CD4-positive, alpha-beta T cell treated with Interleukin-17A for 4 hours (primary cell): ENCODE results near the gene GALNT14.
"Not testable (repeated sequence)": the region's sequence is repeated elsewhere in the genome, so short reads cannot be mapped to it uniquely, and the experiment has no call there.

Experiments used
- DNase-seq: peaks from one replicate; pipeline ENCODE4 v3.0.0-alpha.2; 2020; ENCODE audit warnings: mixed read lengths

GALNT14 gene, protein sequence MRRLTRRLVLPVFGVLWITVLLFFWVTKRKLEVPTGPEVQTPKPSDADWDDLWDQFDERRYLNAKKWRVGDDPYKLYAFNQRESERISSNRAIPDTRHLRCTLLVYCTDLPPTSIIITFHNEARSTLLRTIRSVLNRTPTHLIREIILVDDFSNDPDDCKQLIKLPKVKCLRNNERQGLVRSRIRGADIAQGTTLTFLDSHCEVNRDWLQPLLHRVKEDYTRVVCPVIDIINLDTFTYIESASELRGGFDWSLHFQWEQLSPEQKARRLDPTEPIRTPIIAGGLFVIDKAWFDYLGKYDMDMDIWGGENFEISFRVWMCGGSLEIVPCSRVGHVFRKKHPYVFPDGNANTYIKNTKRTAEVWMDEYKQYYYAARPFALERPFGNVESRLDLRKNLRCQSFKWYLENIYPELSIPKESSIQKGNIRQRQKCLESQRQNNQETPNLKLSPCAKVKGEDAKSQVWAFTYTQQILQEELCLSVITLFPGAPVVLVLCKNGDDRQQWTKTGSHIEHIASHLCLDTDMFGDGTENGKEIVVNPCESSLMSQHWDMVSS

DNA sequence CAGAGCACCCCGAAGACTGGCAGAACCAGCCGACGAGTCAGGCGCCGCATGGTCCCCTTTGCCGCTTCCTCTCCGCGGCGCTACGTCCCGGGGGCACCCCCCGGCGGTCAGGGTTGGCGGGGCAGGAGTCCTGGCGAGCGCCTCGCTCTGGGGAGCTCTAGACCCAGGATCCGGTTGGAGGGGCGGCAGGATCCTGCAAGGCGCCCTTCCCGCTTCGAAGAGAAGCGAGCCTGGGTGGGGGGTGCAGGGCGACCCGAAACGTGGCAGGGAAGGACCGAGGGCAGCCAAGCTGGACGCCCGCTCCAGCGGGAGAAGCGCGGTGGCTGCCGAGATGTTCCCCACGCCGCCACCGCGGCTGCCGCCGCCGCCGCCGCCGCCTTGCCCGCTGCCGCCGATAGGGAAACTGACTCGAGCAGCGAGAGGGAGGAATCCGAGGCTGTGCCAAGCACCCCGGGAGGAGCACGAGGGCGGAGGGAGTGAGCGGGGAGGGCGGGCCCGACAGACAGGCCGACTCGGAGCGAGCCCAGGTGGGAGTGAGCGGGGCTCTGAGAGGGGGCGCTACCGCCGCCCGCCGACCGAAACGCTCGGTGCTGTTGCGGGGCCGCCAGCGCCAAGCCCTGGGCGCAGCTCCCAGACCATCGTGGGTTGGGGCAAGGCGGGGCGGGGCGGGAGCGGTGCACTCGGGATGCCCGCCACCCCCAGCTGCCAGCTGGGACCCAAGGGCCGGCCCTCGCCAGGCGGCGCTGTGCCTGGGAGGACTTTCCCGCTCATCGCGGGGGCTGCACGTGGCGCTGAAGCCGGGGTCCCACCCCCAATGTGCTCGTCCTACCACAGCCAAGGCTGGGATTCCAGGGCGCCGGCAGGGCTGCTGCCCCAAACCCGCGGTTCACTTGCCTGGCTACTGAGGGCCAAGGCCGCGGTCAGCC is at the start of gene GALNT14:
Gene GALNT14 (minus strand): TSS at position 404 of the 926 bp plus-strand sequence. CDS start 354 bp downstream, at position 50.
- peak; percentile 5 for DNase-seq

DNA sequence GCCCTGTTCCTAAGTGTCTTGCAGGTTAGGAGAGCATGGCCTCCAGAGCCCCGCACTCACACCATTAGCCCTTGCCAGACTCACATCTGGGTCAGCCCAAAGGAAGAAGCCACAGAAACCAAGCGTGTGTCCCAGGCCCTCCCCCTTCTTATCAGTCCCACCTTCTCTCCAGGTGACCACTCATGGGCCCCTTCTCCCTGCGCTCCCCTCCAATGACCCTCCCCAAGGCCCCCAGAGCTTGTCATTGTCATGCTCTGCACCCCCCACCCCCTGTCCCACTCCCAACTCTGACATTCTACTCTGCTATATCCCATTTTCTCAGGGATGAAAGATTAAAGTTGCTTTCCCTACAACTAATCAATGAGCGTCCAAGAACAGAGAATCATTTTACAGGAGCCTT is 48.9 kb upstream of the GALNT14 start:
- no peak for DNase-seq

DNA sequence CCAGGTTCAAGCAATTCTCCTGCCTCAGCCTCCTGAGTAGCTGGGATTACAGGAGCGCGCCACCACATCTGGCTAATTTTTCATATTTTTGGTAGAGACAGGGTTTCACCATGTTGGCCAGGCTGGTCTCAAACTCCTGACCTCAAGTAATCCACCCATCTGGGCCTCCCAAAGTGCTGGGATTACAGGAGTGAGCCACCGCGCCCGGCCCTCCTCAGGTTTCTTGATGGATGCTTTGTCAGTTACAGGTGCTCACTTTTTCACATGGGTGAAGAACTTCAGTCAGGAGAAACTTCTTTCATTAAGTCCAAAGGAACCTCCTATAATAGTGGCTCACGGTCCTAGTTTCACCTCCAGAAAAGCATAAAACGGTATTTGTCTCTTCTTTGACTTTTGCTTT is 45.7 kb upstream of the GALNT14 start:
- not testable (repeated sequence) for DNase-seq

DNA sequence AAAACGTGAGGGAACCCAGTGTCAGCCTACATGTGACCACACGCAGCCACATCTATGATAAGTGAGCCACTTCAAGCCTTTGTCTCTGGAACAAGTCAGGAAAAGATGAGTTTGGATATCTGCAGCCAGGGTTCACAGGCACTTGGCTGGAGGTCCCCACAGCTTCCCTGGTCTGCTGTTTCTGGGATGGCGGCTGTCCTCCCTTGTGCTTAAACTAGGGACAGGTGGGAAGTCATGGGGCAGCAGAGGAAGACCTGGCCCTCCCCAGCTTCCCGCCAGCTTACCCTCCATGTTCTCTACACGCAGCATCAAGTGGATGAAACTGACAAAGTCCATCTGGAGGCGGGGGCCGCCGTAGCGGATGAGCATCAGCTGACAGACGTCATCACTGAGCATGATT is 38.5 kb upstream of the GALNT14 start:
- no peak for DNase-seq

DNA sequence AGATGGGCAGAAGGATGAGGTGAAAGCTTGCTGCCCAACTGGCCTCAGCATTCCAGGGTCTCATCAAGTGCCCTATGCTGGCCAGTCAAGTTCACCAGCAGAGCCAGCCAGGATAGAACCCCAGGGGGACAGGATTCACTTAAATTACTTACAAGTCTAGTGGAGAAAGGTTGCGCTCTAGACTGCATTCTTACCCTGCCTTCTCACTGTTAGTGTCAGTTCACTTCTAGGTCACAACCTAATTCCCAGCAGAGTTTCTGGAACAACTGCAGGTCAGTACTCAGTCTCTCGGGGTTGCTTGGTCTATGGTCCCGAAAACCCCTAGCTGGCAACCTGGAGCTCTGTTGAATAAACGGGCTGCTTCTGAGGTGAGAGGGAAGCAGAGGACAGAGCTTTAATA is 32.9 kb upstream of the GALNT14 start:
- DNase-seq = no peak

DNA sequence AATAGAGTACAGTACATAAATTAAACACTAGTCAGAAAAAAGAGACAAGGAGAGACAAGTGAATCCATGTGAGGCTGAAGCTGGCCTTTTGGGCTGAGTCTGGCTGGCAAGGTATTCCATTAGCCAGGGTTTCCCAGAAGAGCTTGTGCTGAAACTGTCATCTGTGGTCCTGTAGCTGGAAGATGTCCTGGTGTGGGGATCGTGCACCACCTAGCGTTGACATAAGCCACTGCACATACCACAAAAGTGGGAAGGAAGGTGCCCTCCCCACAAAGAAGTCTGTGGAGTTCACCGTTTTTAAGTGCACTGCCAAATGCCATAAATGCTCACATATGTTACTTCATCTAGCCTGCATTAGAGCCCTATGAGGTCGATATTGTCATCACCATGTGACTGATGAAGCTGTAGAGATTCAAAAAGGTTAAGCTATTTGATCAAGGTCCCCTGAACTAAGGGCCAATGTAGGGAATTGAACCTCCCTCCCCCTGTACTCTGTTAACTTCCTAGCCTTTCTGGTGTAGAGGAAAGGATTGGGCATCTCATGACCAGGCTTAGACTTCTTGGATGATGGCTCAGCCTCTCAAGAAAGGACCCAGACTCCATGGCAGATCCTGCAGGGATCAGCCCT is 31.9 kb upstream of the GALNT14 start:
- peak; percentile 55 for DNase-seq

DNA sequence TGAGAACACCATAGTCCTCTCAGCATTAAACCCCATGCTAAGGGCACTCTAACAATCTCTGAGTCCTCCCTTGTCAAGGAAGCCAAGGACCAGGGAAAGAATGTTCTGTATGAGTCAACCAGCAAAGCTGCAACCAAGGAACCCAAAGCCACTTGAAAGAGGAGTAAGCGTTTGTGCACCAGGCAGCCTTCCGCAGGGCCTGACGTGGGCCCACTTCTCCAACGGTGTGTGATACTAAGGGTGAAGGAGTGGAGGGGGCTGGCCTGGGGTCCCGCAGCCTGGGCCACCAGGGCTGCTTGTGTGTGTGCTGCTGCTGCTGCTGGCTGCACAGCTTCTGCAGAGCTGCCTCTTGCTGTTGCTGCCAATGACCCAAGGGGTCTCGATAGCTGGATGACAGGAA is 30.1 kb upstream of the GALNT14 start:
- DNase-seq = no peak

DNA sequence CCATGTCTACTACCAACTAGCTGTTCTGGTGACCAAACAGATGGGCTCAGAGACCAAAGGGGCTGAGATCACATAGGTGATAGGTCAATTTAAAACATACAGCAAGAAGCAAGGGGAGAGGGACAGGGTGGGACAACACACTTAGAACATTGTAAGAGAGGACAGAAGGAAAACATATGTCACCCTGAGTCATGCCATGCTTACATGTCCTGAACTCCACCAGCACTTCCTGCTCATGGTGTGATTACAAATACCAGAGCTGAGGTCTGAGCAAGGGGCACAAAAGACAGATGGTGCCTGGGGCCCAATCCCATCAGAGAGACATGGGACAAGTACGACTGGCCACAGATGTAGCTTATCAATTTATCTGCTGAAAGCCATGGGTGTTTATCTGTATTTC is 28.7 kb upstream of the GALNT14 start:
- no peak for DNase-seq

DNA sequence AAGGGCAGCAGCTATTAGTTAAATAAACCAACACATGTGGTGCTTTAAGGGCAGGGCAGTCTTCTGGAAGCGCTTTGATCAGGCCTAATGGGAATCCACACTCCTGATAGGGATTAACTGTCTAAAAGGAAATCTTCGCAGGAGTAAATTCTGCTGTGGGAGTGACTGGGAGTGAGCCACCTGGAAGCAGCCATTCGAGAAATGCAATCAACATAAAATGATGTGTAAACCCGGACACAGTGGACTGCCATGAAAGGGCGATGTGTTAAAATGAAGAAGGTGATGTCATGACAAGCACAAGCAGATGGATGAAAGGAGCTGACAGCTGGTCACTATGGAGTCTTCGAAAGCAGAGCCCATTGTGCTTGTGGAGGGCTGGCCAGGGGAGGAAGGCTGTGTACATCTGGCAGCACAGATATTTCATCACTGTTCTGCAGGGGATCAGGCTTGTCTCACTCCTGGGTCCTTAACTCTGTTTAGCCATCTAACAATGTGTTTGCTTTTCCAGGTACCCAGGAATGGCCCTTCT is 24.8 kb upstream of the GALNT14 start:
- no peak for DNase-seq

DNA sequence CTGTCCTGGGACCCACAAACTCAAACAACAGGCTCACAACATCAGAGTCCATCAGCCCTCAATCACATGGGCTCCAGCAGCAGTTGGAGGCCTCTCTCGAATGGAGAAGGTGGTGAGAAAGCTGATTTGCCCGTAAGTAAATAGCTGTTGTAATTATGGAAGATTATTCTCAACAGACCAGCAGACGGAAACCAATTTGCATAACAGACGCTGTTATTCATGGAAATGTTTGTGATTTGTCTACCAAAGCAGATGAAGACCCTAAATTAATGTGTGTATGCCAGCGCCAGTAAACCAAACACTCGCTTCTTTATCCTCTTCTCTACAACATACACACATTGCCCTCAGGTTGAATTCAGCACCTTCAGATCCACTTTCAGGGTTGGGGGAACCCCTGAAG is 23.4 kb upstream of the GALNT14 start:
- DNase-seq = no peak

DNA sequence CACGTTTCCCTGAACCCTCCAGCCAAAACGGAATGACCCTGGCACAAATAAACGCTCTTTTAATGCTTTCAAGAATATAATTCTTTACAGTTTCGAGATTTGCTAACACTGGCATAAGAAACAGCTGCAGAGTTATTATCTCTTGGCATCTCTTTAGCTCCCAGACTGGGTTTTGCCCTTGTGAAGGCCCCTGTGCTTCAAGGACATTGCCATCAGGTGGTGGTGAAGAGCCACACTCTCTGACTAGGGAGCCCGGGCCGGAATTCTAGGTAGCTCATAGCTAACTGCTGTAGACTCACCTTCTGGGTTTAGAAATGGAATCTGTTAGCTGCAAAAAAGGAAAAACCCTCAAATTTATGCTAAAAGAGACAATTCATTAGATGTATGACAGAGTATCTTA is 13.3 kb upstream of the GALNT14 start:
- no peak for DNase-seq

DNA sequence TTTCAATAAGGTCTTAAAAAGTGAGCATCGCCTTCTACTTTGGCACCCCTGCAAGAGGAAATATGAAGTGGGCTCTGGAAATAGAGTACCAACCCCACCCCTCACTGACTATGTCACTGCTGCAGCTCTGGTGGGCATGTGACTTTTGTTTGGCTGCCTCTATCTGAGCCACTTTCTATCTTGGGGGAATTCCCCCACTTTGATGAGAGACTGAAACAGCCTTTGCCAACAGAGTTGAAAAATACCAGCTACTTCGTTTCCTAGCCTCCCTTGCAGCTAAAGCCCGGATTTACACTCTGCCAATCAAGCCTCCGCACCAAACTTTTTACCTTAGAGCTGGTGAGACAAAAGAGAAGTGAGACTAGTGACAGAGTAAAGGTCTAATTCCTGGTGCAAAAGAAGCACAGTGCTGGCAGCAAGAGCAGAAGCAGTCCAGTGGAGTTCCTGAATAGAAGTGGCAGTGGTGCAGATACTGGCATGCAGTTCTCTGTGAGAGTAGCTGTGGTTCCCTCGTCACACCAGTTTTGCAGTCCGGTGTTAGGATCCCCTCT is 12.0 kb upstream of the GALNT14 start:
- no peak for DNase-seq

DNA sequence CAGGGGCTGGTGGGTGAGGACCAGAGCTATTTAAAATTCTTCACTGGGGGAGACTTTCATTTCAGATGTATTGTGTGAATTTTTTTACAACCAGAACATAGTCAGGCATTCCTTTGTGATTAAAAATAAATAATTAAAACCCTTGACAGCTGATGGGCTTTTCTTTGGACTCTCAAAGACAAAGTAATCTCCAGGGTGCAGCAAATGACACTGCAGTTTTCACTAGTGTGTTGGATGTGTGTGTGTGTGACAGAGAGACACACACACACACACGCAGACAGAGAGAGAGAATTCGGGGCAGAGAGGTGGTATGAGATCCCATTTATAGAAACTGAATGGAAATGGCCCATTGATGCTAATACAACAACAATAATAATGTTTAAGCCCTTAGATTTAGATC is 10.3 kb upstream of the GALNT14 start:
- no peak for DNase-seq

DNA sequence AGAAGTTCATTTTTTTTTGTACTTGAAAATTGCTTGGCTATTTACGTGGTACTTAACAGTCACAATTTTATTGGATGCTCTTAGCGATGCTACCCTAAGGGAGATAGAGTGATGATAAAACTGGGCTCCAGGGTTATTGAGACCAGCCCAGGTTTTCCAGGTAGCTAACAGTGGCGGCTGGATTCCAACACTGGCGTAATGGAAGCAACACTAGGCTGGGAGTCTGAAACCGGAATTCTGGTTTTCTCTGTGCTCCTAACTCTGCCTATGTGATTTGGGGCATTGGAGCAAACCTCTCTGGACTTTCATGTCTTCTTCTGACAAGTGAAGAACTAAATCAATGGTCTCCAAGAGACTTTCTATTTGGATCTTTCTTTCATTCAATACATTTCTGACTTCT is 9.4 kb upstream of the GALNT14 start:
- DNase-seq = no peak

DNA sequence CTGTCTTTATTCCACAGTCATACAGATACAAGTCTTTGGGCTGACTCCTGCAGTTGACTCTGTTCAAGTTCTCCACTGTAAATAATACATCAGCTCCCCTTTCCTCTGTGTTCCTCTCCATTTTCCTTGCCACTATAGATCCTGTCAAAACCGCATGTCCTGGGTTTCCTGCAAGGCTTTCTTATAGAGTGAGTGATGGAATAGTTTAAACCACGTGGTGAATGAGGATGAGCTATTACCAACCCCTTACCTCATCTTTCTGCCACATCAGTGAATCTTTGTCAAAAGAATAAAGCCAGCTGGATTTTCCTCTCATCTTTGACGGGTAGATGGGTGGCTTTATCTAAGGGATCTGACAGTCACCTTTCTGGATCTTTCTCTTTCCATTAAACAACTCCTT is 3.9 kb upstream of the GALNT14 start:
- no peak for DNase-seq

DNA sequence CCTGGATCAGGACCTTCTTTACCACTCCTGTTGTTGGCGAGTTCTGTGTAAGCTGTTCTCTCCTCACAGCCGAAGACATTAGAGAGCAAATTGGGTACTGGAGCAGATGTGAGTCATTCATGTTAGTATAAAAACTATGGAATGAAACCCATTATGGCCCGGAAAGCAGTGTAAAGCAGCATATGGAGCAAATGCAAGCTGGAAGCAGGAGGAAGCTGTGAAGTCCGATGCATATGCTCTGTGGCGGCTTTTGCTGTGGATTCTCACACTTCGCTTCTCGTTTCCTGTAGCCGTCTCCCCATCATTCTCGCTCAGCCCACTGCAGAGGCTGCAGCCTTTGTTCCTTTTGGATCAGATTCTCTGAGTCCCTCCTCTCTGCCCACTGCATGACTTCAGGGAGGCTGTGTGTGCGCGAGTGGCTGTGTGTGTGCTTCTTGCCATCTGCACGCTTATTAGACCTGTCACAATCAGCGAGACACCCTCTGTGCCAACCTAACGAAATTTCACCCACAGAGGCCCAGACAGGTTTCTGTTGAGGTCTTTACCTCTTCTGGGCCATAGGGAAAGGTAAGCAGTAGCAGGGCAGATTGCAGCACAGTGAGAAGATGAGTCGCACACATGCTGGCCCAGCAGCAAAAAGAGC is 3.3 kb upstream of the GALNT14 start:
- DNase-seq = no peak

DNA sequence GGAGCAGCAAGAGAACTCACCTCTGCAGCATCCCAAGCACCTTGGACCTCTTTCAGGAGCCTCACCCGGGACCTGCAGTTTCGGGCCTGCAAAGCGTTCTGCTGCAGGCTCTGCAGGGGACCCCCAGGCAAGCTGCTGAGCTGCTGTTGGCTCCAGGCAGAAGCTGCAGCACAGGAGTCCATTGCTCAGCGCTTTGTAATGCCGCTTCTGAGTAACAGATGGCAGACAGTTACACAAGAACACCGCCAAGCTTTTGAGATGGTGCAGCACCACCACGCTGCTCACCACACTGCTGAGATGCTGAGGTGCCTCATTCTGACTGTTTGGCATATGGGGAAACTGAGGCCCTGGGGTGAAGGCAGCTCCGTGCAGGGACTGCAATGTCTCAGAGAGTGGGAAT is 1.9 kb upstream of the GALNT14 start:
- DNase-seq = no peak

DNA sequence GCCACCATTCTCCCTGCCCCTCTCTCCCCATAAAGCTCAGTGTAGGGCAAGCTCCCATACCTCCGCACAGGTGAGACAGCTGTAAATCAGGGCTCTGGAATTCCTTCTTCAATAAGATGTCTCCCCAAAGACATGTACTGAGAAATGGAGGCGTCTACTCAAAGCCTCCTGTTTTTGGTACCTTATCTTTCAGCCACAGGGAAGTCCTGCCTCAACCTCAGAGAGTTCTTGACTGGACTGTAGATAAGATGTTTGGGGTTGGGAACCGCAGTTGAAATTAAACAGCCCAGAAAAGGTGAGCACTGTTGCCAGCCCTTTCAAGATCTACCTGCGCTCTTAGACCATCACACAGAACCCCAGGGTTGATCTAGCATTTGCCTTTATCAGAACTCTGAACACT is 1.4 kb upstream of the GALNT14 start:
- no peak for DNase-seq

DNA sequence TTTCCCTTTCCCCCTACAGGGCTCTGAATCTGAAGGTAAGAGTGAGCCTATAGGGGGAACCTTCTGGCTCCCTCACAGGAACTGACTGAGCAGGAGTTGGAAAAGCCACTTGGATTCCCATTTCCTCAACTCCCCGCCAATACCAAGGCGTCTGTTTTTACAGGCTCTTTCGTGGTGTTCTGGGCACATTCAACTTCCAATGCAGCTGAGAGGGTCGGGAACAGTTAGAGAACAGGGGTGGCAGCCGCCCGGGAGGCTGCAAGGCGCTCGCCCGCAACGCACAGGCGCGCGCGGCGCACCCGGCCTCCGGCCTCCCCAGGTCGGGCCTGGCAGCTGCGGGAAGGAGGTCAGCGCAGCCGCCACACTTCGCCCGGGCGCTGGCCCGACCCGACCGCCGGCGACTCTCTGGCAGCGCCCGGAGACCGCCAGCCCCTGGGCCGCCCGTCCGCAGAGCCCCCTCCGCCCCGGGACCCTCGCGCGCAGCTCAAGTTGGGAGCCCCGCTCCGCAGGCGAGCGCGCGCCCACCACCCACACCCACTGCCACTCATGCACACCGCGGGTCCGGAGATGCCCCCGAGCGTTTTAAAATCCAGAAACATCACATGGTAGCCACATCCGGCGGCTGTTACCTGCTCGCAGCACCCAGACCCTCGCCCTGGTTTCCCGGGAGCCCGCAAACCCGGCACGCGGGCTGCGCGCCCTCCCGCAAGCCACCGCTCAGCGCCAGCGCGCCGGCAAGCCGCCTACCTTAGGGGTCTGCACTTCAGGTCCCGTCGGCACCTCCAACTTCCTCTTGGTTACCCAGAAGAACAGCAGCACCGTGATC is 816 bp downstream of the GALNT14 start:
- no peak for DNase-seq

DNA sequence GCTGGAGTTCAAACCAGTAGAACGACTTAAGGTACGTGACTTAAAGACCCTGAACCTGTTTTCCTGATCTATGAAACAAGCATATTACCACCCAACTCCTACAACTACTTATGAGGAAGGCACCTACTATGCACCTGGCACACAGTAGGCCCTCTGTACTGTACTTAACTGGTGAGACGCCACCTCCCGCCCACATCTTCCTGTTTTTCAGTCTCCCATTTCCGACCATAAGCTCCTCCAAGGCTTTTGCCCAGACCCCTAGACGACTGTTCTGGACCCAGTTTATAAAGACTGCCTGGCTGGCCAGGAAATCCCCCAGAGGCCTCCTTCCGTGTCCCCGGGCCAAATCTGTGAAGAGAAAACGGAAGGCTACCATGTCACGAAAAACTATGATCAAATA is 1.5 kb downstream of the GALNT14 start:
- DNase-seq = no peak

DNA sequence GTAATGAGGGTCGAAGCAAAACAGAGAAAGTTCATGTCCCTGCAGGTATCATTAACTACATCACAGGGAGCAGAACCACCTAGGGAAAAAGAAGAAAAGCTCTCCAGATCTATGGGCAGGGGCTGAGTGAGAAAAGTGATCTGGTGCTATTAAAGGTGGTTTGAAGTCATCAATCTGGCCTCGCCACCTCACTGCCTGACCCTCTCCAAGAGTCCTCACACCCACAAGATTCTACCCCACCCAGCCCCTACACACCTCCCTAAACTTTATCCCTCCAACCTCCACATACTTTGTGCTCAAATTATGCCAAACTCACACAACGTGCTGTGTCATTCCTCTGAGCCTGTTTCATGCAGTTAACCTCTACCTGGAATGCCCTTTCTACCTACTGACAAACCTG is 2.2 kb downstream of the GALNT14 start:
- no peak for DNase-seq
